ENCODE results near the gene ECE1.

The ECE1 gene

DNA sequence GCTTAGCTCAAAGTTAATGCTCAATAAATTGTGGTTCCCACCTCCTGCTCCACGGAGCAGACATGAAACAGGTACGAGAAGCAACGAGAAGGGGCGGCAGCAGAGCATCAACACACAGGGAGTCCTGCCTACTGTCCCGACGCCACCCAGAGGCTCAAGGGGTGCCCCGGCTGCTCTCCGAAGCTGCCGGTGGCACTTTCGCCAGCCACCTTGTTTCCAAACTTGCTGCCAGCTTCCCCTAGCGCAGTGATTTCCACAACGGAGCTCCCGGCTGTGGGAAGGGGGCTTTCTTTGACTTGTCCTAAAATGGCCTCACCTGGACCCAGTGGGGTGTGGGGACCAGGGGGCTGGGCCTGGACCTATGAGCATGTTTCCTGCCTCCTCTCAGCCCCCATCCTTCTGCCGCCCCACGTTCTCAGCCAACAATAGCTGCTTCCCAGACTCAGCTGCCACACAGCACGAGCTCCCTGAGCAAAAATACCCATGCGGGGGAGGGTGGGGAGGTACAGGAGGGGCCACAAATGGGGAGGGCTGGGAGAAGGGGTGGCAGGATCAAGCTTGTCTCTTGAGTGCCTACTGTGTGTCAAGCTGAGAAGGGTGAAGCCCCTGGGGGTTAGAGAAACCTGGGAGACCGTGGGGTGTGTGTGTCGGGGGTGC lies 35.6 kb upstream of the ECE1 start:
- DNase-seq (ENCODE audit: low read depth in 2 of 2, low spot score in 1 of 2), result no peak

DNA sequence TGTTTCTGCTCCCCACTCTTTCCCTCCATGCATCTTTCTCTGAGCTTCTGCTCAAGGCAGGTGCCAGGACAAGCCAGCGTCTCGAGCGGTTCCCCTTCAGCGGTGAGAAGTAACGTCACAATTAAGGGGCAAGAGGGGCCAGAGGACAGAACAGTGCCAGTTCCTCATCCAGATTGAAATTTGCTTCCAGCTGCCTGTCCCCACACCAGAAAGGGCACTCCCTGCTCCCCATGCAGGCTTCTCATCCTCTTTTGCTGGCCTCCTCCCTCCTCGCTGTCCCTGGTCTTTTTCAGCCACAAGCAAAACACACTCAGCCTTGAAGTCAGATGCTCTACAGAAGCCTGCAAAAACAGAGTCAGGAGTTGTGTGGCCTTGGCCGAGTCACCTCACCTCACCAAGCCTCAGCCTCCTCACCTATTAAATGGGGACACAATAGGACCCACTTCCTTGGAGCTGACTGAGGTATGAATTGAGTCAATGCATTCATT lies 35.0 kb upstream of the ECE1 start:
- no peak for DNase-seq (ENCODE audit: low read depth in 2 of 2, low spot score in 1 of 2)

DNA sequence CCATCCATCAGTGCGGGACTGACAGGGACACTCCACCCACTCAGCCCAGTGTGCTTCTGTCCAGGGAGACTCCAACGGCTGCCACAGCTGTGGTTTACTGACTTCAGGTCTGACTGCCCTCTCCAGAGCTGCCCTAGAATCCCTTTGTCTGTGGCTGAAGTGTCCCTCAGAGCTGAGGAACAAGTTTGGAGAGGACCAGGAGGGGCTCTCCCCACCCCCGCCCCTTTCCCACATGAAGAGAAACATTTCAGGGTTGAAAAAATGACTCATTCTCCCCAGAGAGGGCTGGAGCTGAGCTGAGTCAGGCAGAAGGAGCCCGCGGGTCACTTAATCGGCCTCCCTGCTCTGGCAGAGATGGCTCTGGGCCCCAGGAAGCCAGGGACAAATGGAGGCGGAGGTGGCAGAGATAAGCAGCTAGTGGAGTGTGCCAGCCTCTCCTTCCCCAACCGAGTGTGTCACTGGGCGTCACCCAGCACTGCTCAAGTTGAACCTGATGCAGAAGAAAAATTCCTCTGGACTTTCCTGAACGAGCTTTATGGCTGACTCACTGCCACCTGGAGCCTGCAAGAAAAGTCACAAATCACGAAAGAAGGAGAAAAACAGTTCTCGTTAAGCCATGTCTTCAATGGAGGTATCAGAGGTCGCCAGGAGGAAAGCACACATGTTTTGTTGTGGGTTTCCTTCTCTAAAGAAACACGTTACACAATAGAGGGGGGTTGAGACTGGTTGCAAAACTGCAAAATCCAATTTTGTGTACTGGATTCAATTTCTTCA lies 34.3 kb upstream of the ECE1 start:
- DNase-seq (ENCODE audit: low read depth in 2 of 2, low spot score in 1 of 2), result peak; percentile 55 to 68

DNA sequence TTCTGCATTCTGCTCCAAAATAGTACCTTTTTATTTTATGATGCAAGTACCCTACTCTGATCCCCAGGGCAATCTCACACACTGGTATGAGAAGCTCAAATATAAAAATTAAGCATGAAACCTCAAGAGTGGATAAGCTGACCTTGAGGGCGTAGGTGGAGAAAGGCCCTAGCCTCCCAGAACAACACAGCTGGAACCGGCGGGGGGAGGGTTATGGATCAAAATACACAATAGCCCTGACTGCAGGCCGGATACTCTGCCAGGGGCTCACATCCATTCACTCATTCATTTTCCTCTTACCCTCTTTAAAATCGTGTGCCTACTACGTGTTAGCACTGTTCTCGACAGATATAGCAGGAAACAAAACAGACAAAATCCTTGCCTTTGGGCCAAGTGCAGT lies 32.8 kb upstream of the ECE1 start:
- no peak for DNase-seq (ENCODE audit: low read depth in 2 of 2, low spot score in 1 of 2)

DNA sequence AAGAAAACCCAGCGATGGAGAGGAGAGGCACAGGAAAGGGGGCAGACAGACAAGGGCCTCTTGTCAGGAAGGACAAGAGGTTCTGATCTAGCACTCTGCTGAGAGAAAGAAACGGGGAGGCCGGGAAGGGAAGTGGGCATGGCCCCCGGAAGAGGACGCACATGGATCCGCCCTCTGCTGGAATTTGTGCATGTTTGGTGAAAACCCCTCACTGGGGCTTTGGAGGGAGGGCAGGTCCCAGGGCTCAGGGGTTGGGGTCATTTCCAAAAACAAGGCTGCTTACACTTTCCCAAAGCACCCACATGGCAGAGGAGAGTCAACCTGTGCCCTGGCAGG lies 32.4 kb upstream of the ECE1 start:
- no peak for DNase-seq (ENCODE audit: low read depth in 2 of 2, low spot score in 1 of 2)

DNA sequence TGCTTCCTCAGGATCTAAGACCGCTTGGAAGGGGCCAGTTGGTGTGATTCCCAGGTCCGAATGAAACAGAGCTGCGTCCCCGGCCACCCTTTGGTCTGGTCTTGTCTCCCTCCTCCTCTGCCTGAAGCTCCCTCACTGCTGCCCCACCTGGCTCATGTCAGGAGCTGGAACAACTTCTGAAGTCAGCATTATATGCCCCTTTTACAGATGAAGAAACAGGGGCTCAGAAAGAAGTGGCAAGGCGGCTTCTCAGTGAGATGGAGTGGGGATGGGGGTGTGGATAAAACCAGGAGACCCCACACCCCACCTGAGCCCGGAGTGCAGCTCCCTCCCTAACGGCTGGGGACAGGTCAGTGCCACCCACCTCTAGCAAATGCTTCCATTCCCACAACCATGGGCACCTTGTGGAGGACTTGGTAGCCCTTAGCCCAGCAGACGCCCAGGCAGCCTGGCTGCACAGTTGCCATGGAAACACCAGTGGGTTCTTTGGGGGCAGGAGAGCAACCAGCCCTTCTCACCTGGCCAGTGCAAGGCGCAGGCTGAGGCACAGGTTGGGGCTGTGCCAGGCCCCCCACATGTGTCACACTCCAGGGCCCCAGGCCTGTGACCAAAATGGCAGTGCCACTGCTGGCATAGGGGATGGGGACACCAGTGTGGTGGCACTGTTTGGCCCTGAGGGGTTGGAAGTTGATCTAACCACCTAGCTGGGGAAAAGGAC lies 31.9 kb upstream of the ECE1 start:
- no peak for DNase-seq (ENCODE audit: low read depth in 2 of 2, low spot score in 1 of 2)

DNA sequence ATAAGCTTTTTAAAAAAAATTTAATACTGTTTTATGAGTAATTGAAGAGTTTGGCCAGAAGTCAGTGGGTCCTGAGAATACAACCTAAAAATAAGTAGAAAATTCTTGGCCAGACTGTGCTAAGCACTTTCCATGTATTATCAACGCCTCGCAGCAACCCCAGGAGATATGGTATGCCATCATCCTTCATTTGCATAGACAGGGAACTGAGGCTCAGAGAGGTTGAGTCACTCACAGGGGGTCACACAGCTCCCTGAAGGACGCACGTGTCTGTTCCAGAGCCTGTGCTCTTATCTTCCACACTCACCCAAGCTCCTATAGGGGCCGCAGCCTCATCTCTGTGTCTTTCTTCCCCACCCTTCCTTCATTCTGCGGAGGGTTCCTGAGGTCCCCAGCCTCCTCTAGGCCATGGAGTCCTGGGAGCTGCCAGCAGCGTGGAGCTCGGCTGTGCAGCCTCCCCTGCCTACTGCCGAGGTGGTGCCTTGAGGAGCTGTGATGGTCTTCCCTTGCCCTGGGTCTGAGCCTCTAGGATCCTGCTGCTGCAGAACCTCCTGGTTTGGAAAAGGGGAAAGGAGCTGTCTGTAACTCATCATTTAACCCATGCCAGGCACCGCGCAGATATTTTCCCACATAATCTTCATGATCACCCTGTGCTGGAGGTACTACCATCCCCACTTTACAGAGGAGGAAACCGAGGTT lies 30.3 kb upstream of the ECE1 start:
- DNase-seq (ENCODE audit: low read depth in 2 of 2, low spot score in 1 of 2), result no peak

DNA sequence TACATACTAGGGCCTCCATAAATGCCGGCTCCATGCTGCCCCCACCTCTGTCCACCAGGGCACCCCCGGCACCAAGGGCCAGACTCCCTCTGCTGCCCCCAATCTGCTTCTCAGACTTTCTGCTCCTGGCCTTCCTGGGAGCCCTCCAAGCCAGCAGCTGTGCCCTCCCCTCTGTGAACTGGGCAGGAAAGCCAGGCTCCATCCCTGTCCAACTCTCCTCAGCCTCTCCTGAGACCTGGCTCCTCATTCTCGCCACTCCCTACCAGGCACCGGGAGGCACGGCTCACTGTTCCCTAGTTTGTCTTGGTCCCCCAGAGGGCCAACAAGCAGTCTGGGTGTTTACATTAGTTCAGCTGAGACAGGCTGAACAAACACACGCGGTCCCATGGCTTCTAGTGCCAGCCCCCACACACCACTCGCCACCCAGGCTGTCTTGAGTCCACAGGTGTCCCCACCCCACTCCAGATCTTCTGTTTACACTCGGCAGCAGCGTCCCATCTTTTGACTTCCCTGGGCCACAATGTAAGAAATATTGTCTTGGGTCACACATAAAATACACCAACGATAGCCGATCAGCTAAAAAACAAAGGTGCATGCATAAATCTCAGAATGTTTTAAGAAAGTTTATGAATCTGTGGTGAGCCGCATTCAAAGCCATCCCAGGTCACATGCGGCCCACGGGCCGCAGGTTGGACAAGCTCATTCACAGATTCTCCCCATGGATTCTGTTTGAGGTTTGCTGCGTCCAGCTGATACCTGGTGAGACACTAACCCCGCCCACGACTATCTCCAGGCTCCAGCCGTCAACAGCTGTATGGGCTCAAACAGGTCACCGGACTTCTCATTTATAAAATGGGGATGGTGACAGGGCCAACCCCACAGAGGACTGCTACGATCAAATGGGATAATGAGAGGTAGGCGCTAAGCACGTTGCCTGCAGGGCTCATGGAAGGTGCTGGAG lies 29.5 kb upstream of the ECE1 start:
- no peak for DNase-seq (ENCODE audit: low read depth in 2 of 2, low spot score in 1 of 2)

DNA sequence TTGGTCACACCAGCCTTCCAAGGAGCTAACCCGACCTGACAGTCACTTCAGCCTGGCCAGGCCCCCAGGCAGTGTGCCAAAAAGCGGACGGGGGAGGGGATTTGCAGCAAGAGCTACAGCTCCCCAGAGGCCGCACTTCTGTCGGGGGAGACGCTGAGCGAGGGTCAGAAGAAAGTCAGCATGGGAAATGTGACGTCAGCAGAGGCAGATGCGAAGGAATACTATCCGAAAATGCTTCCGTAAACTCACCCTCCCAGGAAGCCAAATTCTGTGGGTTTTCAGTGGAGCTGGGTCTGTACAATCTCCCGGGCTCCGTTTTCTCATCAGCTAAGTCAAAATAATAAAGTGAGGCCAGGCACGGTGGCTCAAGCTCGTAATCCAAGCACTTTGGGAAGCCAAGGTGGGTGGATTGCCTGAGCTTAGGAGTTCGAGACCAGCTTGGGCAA lies 28.5 kb upstream of the ECE1 start:
- DNase-seq (ENCODE audit: low read depth in 2 of 2, low spot score in 1 of 2), result no peak

DNA sequence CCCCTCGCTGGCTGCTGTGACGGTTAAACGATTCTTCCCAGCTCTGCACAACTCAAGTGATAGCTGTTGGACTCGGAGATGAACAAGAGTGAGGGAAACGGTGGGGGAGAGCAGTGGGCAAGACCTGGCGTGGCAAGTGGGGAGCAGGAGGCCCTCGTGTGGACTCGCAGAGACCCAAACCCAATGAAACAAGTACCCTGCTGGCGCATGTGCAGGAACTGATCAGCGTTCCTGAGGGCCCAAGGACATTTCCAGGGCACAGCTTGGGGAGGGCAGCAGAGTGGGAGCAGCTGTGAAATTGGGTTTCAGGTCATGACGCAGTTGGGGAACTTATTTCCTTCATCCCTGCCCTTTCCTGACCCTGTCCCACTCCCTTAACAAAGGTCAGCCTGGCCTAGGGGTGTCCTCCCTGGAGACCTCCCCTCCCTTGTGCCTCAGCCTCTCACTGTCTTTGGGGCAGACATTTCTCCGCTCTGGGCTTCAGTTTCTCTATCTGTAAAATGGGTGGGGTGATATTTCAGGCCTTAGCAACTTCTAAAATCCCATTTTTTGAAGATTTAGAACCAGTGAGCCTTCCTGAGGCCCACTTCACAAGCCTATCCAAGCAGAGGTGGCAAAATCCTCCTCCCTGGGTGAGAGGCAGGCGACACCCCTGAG lies 27.9 kb upstream of the ECE1 start:
- DNase-seq (ENCODE audit: low read depth in 2 of 2, low spot score in 1 of 2), result no peak

DNA sequence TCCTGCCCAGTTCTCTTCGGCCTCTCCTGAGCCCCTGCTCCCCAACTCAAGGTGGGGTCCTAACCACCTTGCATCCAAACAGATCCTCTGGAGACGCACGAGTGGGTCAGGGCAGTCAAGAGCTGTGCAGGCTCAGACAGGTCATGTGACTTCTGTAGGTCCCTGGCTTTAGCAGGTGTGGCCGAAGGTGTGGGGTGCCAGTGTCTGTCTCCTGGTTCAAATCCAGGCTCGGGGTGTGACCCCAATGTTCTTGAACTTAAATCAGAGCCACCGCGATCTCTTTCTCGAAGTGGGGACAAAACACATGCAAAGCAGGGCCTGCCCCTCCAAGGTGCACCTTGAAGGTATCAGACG lies 27.4 kb upstream of the ECE1 start:
- no peak for DNase-seq (ENCODE audit: low read depth in 2 of 2, low spot score in 1 of 2)

DNA sequence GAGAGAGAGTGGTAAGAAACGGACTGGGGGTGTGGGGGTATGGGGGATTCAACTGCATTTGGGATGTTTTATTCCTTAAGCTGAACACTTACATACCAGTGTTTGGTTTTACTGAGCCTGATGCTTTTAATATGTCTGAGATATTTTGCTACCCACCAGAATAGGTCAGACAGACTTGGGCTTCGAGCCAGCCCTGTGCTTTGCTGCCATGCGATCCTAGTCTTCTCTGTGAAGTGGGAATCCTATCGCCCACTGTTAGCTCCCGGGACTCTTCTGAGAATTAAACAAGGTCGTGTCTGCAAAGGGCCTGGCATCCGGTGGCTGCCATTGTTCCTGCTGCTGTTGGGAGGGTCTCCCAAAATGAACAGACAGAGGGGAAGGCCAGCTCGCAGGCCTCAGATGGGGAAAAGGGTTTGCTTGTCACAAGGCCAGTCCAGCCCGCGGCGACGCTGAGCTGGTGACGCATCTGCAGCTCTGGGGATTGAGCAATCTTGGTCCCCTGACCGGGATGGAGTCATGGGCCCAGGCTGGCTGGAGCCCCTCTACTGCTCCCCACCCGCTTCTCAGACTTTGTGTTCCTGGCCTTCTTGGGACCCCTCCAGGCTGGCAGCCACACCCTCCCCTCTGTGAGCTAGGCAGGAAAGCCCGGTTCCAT lies 26.9 kb upstream of the ECE1 start:
- DNase-seq (ENCODE audit: low read depth in 2 of 2, low spot score in 1 of 2), result no peak

DNA sequence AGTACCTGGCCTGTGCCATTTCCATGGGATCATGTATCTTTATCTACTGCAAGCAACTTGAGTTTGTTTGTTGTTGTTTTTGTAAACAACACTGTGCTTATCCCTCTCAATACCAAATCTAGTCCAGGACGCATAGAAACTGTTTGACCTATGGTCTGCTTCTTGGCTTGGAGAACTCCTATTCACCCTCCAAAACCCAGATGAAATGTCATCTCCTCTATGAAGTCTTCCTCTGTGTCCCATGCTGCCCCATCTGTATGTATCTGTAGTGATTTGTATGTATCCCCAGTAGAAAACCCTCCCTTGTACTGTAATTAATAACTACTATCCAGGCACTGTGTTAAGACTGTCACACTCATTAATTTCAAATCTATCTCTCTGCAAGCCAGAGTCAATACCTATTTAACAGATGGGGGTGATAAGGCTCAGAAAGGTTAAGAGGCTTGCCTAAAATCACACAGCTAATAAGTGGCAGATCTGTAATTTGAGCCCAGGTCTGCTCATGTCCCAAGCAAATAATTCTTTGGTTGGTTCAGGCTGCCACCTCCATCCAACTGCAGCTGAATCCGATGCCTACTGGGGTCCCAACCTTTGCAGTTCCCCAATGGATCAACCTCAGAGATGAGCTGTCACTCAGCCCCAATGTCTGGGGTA lies 24.6 kb upstream of the ECE1 start:
- DNase-seq (ENCODE audit: low read depth in 2 of 2, low spot score in 1 of 2), result no peak

DNA sequence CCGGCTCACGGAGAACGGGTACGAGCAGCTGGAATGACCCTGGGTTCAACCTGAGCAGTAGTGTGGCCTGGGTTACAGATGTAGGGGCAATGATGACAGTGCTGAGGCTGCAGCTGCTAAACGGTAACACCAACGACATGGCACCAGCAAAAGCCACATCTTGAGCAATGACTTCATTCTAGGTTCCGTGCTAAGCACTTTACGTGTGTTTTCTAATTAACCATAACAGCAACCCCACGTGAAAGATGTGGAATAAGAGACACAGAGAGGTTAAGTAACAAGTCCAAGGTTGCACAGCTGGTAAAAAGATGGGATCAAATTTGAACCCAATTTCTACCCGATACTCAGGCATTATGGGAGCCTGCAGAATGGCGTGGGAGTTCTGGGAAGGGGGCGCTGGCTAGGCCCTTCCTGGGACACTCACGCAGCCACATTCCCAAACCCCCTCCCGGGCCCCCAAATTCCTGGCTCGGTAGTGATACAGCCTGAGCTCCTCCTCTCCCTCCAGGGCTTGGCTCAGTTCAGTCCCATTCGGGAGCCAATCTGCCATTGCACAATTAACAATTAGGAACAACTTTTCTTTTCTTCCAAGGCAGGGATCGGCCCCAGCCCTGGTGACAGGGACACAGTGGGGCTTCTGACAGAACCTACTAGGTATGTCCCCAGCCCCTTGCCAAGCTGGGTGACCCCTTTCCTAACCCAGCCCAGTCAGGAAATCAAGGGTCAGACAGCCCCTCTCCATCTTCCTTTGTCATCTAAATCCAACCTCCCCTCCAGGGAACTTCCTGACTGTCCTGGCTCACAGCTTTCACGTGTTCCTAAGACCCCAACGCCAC lies 23.8 kb upstream of the ECE1 start:
- DNase-seq (ENCODE audit: low read depth in 2 of 2, low spot score in 1 of 2), result no peak

DNA sequence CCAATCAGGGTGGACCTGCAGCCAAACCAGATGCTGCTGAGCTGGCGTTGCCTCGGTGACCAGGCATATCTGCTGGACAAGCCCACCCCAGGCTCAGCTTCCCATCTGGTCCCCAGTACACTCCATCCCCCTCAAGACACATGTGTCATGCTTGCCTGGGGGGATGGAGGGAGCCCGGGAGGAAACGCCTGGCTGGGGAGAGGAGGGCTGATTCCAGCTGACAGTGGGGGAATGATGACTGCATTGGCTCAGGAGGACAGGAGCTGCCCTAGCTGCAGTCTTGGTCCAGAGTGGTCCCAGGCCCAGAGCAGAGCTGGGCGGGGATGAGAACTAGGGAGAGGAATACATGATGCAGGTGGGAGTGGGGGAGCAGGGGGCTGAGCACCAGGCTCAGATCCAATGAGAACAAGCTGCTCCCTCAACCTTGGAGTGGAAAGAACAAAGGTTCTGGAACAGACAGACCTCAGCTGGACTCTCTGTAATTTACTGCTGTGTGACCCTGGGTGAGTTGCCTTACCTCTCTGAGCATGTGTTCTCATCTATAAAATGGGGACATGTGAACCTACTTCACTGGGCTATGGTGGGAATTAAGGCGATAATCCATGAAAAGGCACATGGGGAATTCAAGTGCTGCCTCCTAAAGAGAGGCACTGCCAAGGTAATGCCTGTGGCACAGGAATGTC lies 23.1 kb upstream of the ECE1 start:
- DNase-seq (ENCODE audit: low read depth in 2 of 2, low spot score in 1 of 2), result no peak

DNA sequence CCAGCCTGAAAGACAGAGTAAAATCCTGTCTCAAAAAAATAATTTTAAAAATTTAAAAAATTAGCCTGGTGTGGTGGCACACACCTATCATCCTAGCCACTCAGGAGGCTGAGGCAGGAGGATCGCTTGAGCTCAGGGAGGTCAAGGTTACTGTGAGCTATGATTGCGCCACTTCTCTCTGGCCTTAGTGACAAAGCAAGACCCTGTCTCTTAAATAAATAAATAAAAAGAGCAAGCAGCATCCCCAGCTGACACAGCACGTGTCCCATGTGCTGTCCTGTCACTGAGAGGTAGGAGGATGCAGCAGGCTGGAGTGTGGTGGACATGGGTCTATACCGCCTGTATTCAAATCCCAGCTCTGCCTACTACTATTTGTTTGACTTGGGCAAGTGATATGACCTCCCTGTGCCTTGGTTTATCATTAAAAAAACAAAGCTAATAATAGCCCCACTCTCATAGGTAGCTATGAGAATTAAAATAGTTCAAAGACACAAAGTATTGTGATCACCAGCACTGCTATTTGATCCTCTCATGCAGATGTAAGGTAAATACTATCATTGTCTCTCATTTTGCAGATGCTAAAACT lies 22.2 kb upstream of the ECE1 start:
- no peak for DNase-seq (ENCODE audit: low read depth in 2 of 2, low spot score in 1 of 2)

DNA sequence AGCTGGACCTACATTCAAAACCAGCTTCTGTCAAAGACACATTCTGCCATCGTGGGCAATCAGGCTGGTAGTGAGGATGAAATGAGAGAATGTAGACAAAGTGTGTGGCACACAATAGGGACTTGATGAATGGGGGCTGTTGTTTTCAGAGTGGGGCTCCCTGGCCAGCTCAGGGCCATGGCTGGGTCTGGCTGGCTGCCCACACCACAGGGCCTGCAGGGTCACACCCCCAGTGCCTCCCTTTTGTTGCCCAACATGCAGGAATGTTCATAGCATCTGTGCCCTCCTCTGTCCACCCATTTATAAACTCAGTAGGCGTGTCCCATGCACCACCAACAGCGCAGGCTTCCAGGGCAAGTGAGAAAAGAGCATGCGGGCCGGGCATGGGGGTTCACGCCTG lies 20.8 kb upstream of the ECE1 start:
- DNase-seq (ENCODE audit: low read depth in 2 of 2, low spot score in 1 of 2), result no peak
